ENCODE measurements around the gene HOXD3. TPM values are rescaled to one million over a fixed set of nuclear protein-coding genes. Genes with fewer than 3 reads are reported as not detected.

HOXD3 gene
- total RNA-seq, 3 donors from 2014 or later (not counting 1 experiment from before 2014, with no cell fraction given), result not detected

GRCh38 chr2:176164611-176165369 lies 7.7 kb downstream of the HOXD3 start:
- Histone ChIP-seq H3K4me1 (ENCODE audit: control insufficient read depth, insufficient read depth, low read length) (no peaks in the 10 kb centered on the region), H3K27ac (ENCODE audit: low read length) (no peak overlapping the region), H3K27me3 (ENCODE audit: control insufficient read depth, insufficient read depth, low read length) (peaks cover 62% of the 10 kb centered on the region), H3K36me3 (ENCODE audit: control insufficient read depth, insufficient read depth, low read length) (no peaks in the 10 kb centered on the region), H3K4me3 (ENCODE audit: low read length) (no peak overlapping the region), H3K9me3 (ENCODE audit: control insufficient read depth, insufficient read depth, low read length) (peaks cover 7% of the 10 kb centered on the region)
- ATAC-seq (no peak), DNase-seq (no peak)
- intact Hi-C loops (cut with micrococcal nuclease), result no loop called here
- Mint-ChIP-seq H3K4me3 (no peak overlapping the region), H3K27me3 (ENCODE audit: low read depth in 2 of 2) (peaks cover 65 to 70% of the 10 kb centered on the region in 2 donors), H3K9me3 (peaks cover 0 to 2% of the 10 kb centered on the region in 2 donors), H3K27ac (no peak overlapping the region), H3K36me3 (peaks cover 14% of the 10 kb centered on the region), H3K4me1 (peaks cover 0 to 8% of the 10 kb centered on the region in 2 donors)
- 6% methylated on average over 52 of the region's 52 CpGs for WGBS (ENCODE audit: insufficient coverage)
- no peak for TF ChIP-seq CTCF (IDR thresholded peaks at IDR 0.05)

- intact Hi-C loops (cut with micrococcal nuclease), result no loop called here
- Histone ChIP-seq H3K4me3 (ENCODE audit: low read length) (no peak overlapping the region), H3K36me3 (ENCODE audit: control insufficient read depth, insufficient read depth, low read length) (no peaks in the 10 kb centered on the region), H3K27ac (ENCODE audit: low read length) (no peak overlapping the region), H3K4me1 (ENCODE audit: control insufficient read depth, insufficient read depth, low read length) (no peaks in the 10 kb centered on the region), H3K27me3 (ENCODE audit: control insufficient read depth, insufficient read depth, low read length) (peaks cover 60% of the 10 kb centered on the region), H3K9me3 (ENCODE audit: control insufficient read depth, insufficient read depth, low read length) (peaks cover 7% of the 10 kb centered on the region)
- H3K4me1 Mint-ChIP-seq, result peaks cover 0 to 8% of the 10 kb centered on the region in 2 donors
- peaks cover 0 to 2% of the 10 kb centered on the region in 2 donors for H3K9me3 Mint-ChIP-seq
- TF ChIP-seq CTCF (IDR thresholded peaks at IDR 0.05), result no peak
- ATAC-seq, result no peak
- WGBS (ENCODE audit: insufficient coverage), result 5% methylated on average over 23 of the region's 26 CpGs
- peaks cover 72 to 74% of the 10 kb centered on the region in 2 donors for H3K27me3 Mint-ChIP-seq (ENCODE audit: low read depth in 2 of 2)
- H3K27ac Mint-ChIP-seq, result no peak overlapping the region
- peaks cover 14% of the 10 kb centered on the region for H3K36me3 Mint-ChIP-seq
- DNase-seq, result no peak
- no peak overlapping the region for H3K4me3 Mint-ChIP-seq
These were observed 8.4 kb downstream of the HOXD3 start for GRCh38 chr2:176165370-176166050.

- peaks cover 7% of the 10 kb centered on the region for H3K9me3 ChIP-seq (ENCODE audit: control insufficient read depth, insufficient read depth, low read length)
- peaks cover 0 to 8% of the 10 kb centered on the region in 2 donors for H3K4me1 Mint-ChIP-seq
- ATAC-seq, result no peak
- H3K4me1 ChIP-seq (ENCODE audit: control insufficient read depth, insufficient read depth, low read length), result no peaks in the 10 kb centered on the region
- no peak overlapping the region for H3K27ac ChIP-seq (ENCODE audit: low read length)
- intact Hi-C loops (cut with micrococcal nuclease), result no loop called here
- H3K36me3 ChIP-seq (ENCODE audit: control insufficient read depth, insufficient read depth, low read length), result no peaks in the 10 kb centered on the region
- TF ChIP-seq CTCF (IDR thresholded peaks at IDR 0.05), result no peak
- peaks cover 14% of the 10 kb centered on the region for H3K36me3 Mint-ChIP-seq
- DNase-seq, result no peak
- H3K27me3 Mint-ChIP-seq (ENCODE audit: low read depth in 2 of 2), result peaks cover 68 to 73% of the 10 kb centered on the region in 2 donors
- H3K4me3 Mint-ChIP-seq, result no peak overlapping the region
- H3K4me3 ChIP-seq (ENCODE audit: low read length), result no peak overlapping the region
- peaks cover 0 to 2% of the 10 kb centered on the region in 2 donors for H3K9me3 Mint-ChIP-seq
- no peak overlapping the region for H3K27ac Mint-ChIP-seq
- peaks cover 62% of the 10 kb centered on the region for H3K27me3 ChIP-seq (ENCODE audit: control insufficient read depth, insufficient read depth, low read length)
- WGBS (ENCODE audit: insufficient coverage), result 23% methylated on average over 2 of the region's 2 CpGs
These were observed 9.2 kb downstream of the HOXD3 start for GRCh38 chr2:176166272-176166671.
